Gastrocnemius medialis (tissue), 4 donors: ENCODE measurements around the gene ADNP. TPM values are rescaled to one million over a fixed set of nuclear protein-coding genes. Genes with fewer than 3 reads are reported as not detected.
"Not testable (repeated sequence)": the region's sequence is repeated elsewhere in the genome, so short reads cannot be mapped to it uniquely, and the experiment has no call there.

Experiments
- ATAC-seq, 2 donors: fragments of 150-250 bp; one replicate each; pipeline ENCODE4 v1.9.1; 2016
- DNase-seq, 2 donors: peaks; one replicate each; pipeline ENCODE4 v3.0.0-alpha.2; 2019
- H3K27ac ChIP-seq, 4 donors: fragments of 200-600 bp; sonication (generic); 1 replicate in 1 of 4; 2 replicates in 3 of 4; pipeline ENCODE4 v1.5.1; 2016 to 2018; ENCODE audit warnings: mild to moderate bottlenecking in 2 of 4, moderate library complexity in 1 of 4
- H3K27me3 ChIP-seq, 3 donors: fragments of 200-600 bp; sonication (generic) in 2 of 3; 1 replicate in 1 of 3; 2 replicates in 2 of 3; pipeline versions ENCODE4 v1.5.1 to v1.6.0; 2016 to 2019; ENCODE audit warnings: mild to moderate bottlenecking in 1 of 3, moderate library complexity in 1 of 3
- H3K36me3 ChIP-seq, 2 donors: fragments of 200-600 bp; sonication (generic) in 1 of 2; one replicate each; pipeline ENCODE4 v1.5.1; 2017 to 2018
- H3K4me1 ChIP-seq, 2 donors: fragments of 200-600 bp; sonication (generic) in 1 of 2; one replicate each; pipeline ENCODE4 v1.5.1; 2016 to 2017; ENCODE audit warnings: mild to moderate bottlenecking in 2 of 2
- H3K4me3 ChIP-seq, 4 donors: fragments of 200-600 bp; sonication (generic) in 3 of 4; 1 replicate in 1 of 4; 2 replicates in 3 of 4; pipeline ENCODE4 v1.5.1; 2016 to 2019; ENCODE audit warnings: mild to moderate bottlenecking in 2 of 4
- H3K9me3 ChIP-seq, 3 donors: fragments of 200-600 bp; sonication (generic) in 2 of 3; 1 replicate in 1 of 3; 2 replicates in 2 of 3; pipeline ENCODE4 v1.5.1; 2016 to 2019
- POLR2A ChIP-seq, 2 donors: fragments of 450-650 bp; IDR thresholded peaks; one replicate each; pipeline ENCODE4 v1.6.1; 2017; ENCODE audit warnings: antibody characterized with exemption in 2 of 2, mild to moderate bottlenecking in 2 of 2, moderate library complexity in 2 of 2
- in situ Hi-C, 4 donors: fragments of 200-750 bp; cut with MboI; loops; one replicate each; pipeline versions ENCODE4 v1.15.0 to v1.8.0; 2017; ENCODE audit warnings: low sequenced_read_pairs in 4 of 4
- intact Hi-C: fragments of 100-400 bp; cut with DNase I; formaldehyde crosslinking; loops from one replicate; pipeline ENCODE4 v1.15.1; 2023; ENCODE audit warnings: low total_unique reads
- total RNA-seq, 4 donors: library from RNA; depleted of rRNA; stranded (reverse); fragments of >200 nt; gene quantifications; one replicate each; pipeline versions ENCODE4 v1.1.0 to v1.2.3, GENCODE V29; 2016
- TF ChIP-seq, protein P1 (sequence below), 5 experiments: fragments of 450-650 bp in 3 of 5; fragments of 200-600 bp in 2 of 5; sonication (generic) in 2 of 5; IDR thresholded peaks in 4 of 5; conservative IDR thresholded peaks in 1 of 5; 1 replicate in 4 of 5; 2 replicates in 1 of 5; pipeline ENCODE4 v1.5.1; 2016 to 2019; ENCODE audit warnings: antibody characterized with exemption in 5 of 5, mild to moderate bottlenecking in 3 of 5, moderate library complexity in 3 of 5

The ADNP gene
- total RNA-seq, 4 donors from 2014 or later, result 24.0 to 35.4 (median 31.5) TPM

DNA sequence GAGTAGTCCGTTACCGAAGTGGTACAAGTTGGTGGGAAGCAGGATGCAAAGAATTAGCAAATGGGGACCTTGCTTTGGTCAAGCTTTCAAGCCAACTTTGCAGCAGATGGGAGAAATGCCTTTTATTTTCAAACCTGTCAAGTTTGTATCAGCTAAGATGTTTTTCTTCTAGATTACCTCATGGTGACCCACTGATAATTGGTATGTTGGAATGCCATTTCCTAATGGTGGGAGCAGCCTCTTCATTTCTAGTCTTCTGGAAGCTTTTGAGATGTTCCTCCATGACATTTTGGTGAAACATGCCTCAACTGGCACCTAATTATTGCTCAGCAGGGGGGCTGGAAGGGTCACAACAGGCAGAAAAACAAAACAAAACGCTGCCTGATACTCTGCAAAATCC lies 43.7 kb downstream of the ADNP start:
- in situ Hi-C loops, result no loop called here
- Histone ChIP-seq H3K27ac (no peak overlapping the region), H3K4me3 (no peak overlapping the region), H3K9me3 (no peaks in the 10 kb centered on the region), H3K27me3 (no peaks in the 10 kb centered on the region), H3K4me1 (no peaks in the 10 kb centered on the region), H3K36me3 (peaks cover 0 to 30% of the 10 kb centered on the region in 2 donors)
- intact Hi-C loops, result no loop called here
- ATAC-seq (no peak), DNase-seq (no peak)
- TF ChIP-seq, protein P1, sequence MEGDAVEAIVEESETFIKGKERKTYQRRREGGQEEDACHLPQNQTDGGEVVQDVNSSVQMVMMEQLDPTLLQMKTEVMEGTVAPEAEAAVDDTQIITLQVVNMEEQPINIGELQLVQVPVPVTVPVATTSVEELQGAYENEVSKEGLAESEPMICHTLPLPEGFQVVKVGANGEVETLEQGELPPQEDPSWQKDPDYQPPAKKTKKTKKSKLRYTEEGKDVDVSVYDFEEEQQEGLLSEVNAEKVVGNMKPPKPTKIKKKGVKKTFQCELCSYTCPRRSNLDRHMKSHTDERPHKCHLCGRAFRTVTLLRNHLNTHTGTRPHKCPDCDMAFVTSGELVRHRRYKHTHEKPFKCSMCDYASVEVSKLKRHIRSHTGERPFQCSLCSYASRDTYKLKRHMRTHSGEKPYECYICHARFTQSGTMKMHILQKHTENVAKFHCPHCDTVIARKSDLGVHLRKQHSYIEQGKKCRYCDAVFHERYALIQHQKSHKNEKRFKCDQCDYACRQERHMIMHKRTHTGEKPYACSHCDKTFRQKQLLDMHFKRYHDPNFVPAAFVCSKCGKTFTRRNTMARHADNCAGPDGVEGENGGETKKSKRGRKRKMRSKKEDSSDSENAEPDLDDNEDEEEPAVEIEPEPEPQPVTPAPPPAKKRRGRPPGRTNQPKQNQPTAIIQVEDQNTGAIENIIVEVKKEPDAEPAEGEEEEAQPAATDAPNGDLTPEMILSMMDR (IDR thresholded peaks at IDR 0.05 in 4 of 5, conservative IDR thresholded peaks at IDR 0.05 in 1 of 5), result no peak
- no peak for TF ChIP-seq POLR2A (IDR thresholded peaks at IDR 0.05)

DNA sequence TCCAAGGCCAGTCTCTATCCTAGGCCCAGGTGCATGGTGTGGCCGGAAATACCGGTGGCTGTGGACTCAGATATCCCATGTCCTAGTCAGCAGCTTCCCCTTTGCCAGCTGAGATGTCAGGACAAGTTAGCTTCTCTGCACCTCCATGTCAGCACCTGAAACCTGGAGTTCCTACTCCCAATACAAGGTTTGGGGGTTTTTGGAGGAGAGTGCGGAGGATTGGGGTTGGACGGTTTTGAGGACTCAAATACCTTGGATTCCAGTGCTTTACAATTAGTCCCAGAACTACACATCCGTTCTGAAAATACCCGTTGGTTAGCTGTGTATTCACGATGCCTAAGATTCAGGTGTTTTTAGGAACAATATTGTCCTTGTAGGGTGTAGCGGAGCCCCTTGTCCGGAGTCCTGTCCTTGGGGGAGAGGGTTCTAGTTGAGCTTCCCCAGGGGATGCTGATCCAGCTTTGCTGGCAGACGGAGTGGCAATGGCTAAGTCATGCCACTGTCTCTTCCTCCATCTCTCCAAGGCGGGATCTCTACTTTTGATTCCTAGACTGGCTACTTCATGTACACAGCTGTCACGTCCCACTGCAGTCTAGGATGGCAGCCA lies 45.0 kb downstream of the ADNP start:
- no peaks in the 10 kb centered on the region for H3K27me3 ChIP-seq
- H3K4me3 ChIP-seq, result no peak overlapping the region
- H3K9me3 ChIP-seq, result no peaks in the 10 kb centered on the region
- H3K27ac ChIP-seq, result no peak overlapping the region
- peaks cover 0 to 18% of the 10 kb centered on the region in 2 donors for H3K36me3 ChIP-seq
- H3K4me1 ChIP-seq, result no peaks in the 10 kb centered on the region
- in situ Hi-C loops (no loop called here), intact Hi-C loops (no loop called here)
- TF ChIP-seq, protein P1 (IDR thresholded peaks at IDR 0.05 in 4 of 5, conservative IDR thresholded peaks at IDR 0.05 in 1 of 5), result no peak
- no peak for TF ChIP-seq POLR2A (IDR thresholded peaks at IDR 0.05)
- ATAC-seq (no peak), DNase-seq (no peak)

DNA sequence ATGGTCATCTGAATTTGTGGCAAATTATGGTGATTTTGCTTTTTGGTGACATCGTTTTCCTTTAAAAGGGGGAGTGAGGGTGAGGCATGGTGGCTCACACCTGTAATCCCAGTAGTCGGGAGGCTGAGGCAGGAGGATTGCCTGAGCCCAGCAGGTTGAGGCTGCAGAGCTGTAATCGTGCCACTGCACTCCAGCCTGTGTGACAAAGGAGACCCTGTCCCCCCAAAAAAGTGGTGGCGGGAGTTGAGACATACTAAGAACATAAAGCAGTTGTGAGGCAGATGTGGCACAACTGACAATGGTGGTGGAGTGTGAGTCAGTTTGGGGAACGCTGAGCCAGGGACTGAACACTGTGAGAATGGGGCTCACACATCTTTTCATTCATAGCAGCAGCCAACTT lies 45.5 kb downstream of the ADNP start:
- Histone ChIP-seq H3K4me3 (no peak overlapping the region), H3K4me1 (no peaks in the 10 kb centered on the region), H3K36me3 (peaks cover 0 to 13% of the 10 kb centered on the region in 2 donors), H3K9me3 (no peaks in the 10 kb centered on the region), H3K27ac (no peak overlapping the region), H3K27me3 (no peaks in the 10 kb centered on the region)
- TF ChIP-seq POLR2A (IDR thresholded peaks at IDR 0.05), result no peak
- in situ Hi-C loops (no loop called here), intact Hi-C loops (no loop called here)
- no peak for ATAC-seq
- DNase-seq, result no peak

DNA sequence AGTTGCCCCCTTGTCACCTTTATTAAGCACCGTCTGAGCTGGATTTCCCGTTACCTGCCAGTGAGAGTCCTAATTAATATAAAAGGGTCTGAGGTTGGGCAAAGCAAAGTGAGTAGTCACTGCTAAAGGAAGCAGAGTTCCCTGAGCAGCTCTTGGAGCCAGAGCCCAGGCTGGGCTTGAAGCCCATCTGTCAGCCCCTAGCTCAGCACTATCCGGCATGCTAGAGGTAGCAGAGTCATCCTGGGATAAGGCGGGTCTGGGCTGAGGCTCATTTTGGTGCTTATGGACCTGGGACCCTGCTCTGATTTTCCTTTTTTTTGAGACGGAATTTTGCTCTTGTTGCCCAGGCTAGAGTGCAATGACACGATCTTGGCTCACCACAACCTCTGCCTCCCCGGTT lies 46.2 kb downstream of the ADNP start:
- Histone ChIP-seq H3K9me3 (no peaks in the 10 kb centered on the region), H3K27me3 (no peaks in the 10 kb centered on the region), H3K36me3 (peaks cover 0 to 6% of the 10 kb centered on the region in 2 donors), H3K4me3 (no peak overlapping the region), H3K27ac (no peak overlapping the region), H3K4me1 (no peaks in the 10 kb centered on the region)
- TF ChIP-seq, protein P1 (IDR thresholded peaks at IDR 0.05 in 4 of 5, conservative IDR thresholded peaks at IDR 0.05 in 1 of 5), result no peak
- no peak for TF ChIP-seq POLR2A (IDR thresholded peaks at IDR 0.05)
- no peak for DNase-seq
- in situ Hi-C loops, result no loop called here
- ATAC-seq, result no peak
- intact Hi-C loops, result no loop called here

DNA sequence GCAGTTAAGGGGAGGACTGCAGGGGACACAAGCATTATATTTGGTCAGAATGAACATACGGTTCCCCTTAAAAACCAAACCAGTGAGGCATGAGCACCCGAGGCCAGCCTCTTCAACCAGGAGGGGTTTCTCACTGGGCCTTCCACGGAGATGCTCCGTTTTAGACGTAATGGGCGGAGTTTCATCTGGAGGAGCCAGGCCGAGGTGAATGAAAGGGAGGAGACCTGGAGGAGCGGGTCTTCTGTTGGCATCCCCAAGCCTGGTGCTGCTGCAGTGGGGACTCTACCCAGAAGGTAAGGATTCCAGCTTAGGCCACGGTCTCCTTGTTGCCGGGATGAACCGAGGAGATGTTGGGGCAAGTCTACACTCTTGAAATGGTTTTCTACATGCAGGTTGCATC lies 47.4 kb downstream of the ADNP start:
- Histone ChIP-seq H3K4me1 (no peaks in the 10 kb centered on the region), H3K9me3 (no peaks in the 10 kb centered on the region), H3K27ac (no peak overlapping the region), H3K27me3 (no peaks in the 10 kb centered on the region), H3K4me3 (no peak overlapping the region), H3K36me3 (peaks cover 0 to 3% of the 10 kb centered on the region in 2 donors)
- in situ Hi-C loops (no loop called here), intact Hi-C loops (no loop called here)
- no peak for TF ChIP-seq POLR2A (IDR thresholded peaks at IDR 0.05)
- TF ChIP-seq, protein P1 (IDR thresholded peaks at IDR 0.05 in 4 of 5, conservative IDR thresholded peaks at IDR 0.05 in 1 of 5), result no peak
- DNase-seq (no peak), ATAC-seq (no peak)

DNA sequence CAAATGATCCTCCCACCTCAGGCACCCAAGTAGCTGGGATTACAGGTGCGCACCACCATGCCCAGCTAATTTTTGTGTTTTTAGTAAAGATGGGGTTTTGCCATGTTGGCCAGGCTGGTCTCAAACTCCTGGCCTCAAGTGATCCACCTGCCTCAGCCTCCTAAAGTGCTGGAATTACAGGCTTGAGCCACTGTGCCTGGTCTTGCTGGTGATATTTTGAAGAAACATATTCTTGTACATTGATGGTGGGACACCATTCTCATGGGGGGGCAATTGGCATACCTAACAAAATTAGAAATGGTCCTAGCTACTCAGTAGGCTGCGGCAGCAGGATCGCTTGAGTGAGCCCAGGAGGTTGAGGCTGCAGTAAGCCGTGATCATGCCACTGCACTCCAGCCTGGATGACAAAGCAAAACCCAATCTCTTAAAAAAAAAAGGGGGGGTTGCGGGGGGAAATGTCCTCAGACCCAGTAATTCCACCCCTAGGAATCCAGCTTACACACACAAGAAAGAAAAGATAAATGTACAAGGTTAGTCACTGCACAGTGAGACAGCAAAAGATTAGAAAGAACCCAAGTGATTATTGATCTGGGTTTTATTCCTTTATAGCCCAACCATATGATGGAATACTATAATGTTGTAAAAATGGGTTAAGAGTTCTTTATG lies 49.3 kb downstream of the ADNP start:
- H3K27me3 ChIP-seq, in situ Hi-C loops, H3K27ac ChIP-seq, H3K4me1 ChIP-seq, DNase-seq, H3K36me3 ChIP-seq, ATAC-seq, H3K4me3 ChIP-seq, H3K9me3 ChIP-seq, intact Hi-C loops: not testable (repeated sequence)
